ENCODE measurements around the gene TPRN. TPM values are rescaled to one million over a fixed set of nuclear protein-coding genes. Genes with fewer than 3 reads are reported as not detected.

Gene TPRN
- total and polyA plus RNA-seq, 9 of the 15 experiments (the other 6 are each of a cell fraction or from before 2014, with no cell fraction given), result 0.31 to 31.9 (median 4.4) TPM

DNA sequence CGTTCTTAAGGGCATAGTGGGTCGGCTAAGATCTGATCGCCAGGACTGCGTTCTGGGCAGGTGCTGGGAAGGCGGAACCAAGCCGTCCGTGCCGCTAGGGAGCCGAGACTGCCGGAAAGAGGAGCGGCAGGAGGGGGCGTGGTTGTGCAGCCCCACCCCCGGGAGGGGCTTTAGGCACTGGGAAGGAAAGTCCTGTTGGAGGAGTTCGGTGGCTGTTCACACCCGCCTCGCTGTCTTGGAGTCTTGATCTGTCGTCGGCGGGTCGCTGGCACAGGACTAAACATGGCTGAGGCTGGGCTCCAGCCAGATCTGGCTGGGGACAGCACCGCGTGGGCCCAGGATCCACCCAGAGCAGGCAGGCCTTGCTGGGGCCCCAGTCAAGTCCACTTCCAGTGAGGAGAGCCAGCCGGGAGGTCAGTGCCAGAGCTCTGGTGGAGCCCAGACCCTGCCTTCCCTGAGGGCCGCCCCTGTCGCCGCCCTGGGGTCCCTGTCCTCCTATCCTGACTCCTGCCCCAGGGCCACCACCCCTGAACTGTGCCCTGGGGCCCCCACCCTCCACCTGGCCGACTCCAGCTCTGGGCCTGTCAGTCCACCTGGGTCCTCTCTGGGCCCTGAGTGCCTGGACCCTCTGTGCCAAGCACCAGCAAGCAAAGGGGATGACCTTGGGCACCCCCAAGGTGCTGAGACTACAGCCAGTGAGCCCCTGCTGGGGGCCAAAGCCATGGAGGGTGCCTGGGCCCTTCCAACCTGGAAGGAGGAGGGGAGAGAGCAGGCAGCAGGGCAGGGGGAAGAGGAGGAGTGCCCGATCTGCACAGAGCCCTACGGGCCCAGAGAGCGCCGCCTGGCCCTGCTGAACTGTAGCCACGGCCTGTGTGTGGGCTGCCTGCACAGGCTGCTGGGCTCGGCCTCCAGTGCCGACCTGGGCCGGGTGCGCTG is 17.0 kb upstream of the TPRN start (continued):
- TF ChIP-seq, protein P1, sequence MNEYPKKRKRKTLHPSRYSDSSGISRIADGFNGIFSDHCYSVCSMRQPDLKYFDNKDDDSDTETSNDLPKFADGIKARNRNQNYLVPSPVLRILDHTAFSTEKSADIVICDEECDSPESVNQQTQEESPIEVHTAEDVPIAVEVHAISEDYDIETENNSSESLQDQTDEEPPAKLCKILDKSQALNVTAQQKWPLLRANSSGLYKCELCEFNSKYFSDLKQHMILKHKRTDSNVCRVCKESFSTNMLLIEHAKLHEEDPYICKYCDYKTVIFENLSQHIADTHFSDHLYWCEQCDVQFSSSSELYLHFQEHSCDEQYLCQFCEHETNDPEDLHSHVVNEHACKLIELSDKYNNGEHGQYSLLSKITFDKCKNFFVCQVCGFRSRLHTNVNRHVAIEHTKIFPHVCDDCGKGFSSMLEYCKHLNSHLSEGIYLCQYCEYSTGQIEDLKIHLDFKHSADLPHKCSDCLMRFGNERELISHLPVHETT (CRISPR knock-in tag; conservative IDR thresholded peaks at IDR 0.05 in 1 of 2, IDR thresholded peaks at IDR 0.05 in 1 of 2), result no peak
- TF ChIP-seq, protein P2, sequence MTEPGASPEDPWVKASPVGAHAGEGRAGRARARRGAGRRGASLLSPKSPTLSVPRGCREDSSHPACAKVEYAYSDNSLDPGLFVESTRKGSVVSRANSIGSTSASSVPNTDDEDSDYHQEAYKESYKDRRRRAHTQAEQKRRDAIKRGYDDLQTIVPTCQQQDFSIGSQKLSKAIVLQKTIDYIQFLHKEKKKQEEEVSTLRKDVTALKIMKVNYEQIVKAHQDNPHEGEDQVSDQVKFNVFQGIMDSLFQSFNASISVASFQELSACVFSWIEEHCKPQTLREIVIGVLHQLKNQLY (CRISPR knock-in tag; conservative IDR thresholded peaks at IDR 0.05), result no peak
- TF ChIP-seq ZBTB8A (IDR thresholded peaks at IDR 0.05; ENCODE audit: partially characterized antibody) (no peak), SUPT5H (IDR thresholded peaks at IDR 0.05) (peak; percentile 62), ILF3 (IDR thresholded peaks at IDR 0.05; ENCODE audit: borderline replicate concordance) (no peak), ZNF184 (CRISPR knock-in tag; IDR thresholded peaks at IDR 0.05) (no peak), CEBPG (CRISPR knock-in tag; IDR thresholded peaks at IDR 0.05) (no peak), CEBPG (tag; conservative IDR thresholded peaks at IDR 0.05 in 1 of 2, IDR thresholded peaks at IDR 0.05 in 1 of 2) (no peak), MEF2A (IDR thresholded peaks at IDR 0.05; ENCODE audit: control insufficient read depth, low read depth, low read length) (no peak), FOXP1 (CRISPR knock-in tag; IDR thresholded peaks at IDR 0.05) (no peak), ARID1B (IDR thresholded peaks at IDR 0.05) (no peak), XRCC4 (IDR thresholded peaks at IDR 0.05; ENCODE audit: extremely low read depth, insufficient read depth, insufficient read length) (no peak), SRSF1 (IDR thresholded peaks at IDR 0.05; ENCODE audit: low read depth, low read length) (no peak), NR2F6 (CRISPR knock-in tag; IDR thresholded peaks at IDR 0.05) (no peak), ZNF143 (CRISPR knock-in tag; IDR thresholded peaks at IDR 0.05) (no peak), MTA3 (IDR thresholded peaks at IDR 0.05; ENCODE audit: borderline replicate concordance) (peak; percentile 55; the same call in 1 of the 2 replicates), ZNF212 (CRISPR knock-in tag; IDR thresholded peaks at IDR 0.05) (no peak), TRIM24 (IDR thresholded peaks at IDR 0.05) (peak in 1 of 2 experiments; percentile 46; a peak in 2 of 4 replicates), ZNF764 (CRISPR knock-in tag; IDR thresholded peaks at IDR 0.05; ENCODE audit: low read depth) (no peak)
- TF ChIP-seq, protein P3, sequence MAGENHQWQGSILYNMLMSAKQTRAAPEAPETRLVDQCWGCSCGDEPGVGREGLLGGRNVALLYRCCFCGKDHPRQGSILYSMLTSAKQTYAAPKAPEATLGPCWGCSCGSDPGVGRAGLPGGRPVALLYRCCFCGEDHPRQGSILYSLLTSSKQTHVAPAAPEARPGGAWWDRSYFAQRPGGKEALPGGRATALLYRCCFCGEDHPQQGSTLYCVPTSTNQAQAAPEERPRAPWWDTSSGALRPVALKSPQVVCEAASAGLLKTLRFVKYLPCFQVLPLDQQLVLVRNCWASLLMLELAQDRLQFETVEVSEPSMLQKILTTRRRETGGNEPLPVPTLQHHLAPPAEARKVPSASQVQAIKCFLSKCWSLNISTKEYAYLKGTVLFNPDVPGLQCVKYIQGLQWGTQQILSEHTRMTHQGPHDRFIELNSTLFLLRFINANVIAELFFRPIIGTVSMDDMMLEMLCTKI (IDR thresholded peaks at IDR 0.05; ENCODE audit: partially characterized antibody), result no peak
- TF ChIP-seq, protein P4, sequence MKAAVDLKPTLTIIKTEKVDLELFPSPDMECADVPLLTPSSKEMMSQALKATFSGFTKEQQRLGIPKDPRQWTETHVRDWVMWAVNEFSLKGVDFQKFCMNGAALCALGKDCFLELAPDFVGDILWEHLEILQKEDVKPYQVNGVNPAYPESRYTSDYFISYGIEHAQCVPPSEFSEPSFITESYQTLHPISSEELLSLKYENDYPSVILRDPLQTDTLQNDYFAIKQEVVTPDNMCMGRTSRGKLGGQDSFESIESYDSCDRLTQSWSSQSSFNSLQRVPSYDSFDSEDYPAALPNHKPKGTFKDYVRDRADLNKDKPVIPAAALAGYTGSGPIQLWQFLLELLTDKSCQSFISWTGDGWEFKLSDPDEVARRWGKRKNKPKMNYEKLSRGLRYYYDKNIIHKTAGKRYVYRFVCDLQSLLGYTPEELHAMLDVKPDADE (conservative IDR thresholded peaks at IDR 0.05; ENCODE audit: control insufficient read depth, low read depth, low read length), result 0 out of 2 replicates have a peak, but pooled peaks have one; percentile 48
- TF ChIP-seq, protein P5, sequence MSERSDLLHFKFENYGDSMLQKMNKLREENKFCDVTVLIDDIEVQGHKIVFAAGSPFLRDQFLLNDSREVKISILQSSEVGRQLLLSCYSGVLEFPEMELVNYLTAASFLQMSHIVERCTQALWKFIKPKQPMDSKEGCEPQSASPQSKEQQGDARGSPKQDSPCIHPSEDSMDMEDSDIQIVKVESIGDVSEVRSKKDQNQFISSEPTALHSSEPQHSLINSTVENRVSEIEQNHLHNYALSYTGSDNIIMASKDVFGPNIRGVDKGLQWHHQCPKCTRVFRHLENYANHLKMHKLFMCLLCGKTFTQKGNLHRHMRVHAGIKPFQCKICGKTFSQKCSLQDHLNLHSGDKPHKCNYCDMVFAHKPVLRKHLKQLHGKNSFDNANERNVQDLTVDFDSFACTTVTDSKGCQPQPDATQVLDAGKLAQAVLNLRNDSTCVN (CRISPR knock-in tag; IDR thresholded peaks at IDR 0.05), result no peak
